Stimulated activated CD4-positive, alpha-beta T cell treated with anti-CD3 and anti-CD28 coated beads, Interleukin-15, amount 100 ng/mL, for 24 hours (primary cell): ENCODE measurements around the gene CRYL1.

Experiments used
- DNase-seq: peaks from one replicate; pipeline ENCODE4 v3.0.0-alpha.2; 2020

CRYL1 gene

DNA sequence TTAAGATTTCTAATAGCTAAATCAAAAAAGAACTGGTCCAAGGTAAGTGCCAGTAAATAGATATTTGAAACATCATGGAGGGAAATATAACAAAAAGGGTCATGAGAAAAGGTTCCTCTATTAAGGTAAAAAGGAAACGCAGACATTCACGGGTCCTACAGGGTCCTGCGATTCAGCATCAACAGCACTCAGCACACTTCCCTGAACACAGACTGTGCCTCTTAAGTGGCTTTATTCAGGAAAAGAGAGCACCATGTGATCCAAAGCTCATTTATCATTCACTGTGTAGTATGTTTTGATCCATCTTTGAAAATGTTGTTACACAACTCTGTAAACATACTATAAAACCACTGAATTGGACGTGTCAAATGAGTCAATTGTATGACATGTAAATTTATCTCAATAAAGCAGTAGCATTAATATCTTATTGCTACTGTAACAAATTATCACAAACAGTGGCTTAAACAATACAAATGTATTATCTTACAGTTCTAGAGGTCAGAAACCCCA, 33.7 kb downstream of the CRYL1 start:
- no peak for DNase-seq

DNA sequence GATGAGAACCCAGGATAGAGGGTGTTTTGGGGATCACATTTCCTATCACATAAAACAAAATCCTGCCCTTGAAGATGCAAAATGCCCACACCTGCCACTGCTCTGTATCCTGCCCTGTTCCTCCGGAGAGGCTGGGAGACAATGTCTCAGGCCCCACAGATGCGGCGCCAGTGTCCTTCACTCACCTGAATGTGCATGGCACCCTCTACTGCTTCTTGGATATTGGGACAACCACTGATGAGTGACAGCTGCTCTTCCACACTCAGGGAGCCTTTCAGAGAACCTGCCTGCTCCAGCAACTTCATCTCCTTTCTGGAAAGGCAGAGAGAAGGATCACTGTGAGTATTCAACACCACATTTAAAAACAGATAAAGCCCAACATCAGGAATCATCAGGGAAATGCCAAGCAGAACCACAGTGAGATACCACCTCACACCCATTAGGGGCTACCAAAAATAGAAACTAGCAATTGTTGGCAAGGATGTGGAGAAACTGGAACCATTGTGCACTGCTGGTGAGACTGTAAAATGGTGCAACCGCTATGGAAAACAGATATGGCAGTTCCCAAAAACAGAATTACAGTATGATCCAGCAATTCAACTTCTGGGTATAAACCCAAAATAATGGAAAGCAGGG, 36.4 kb downstream of the CRYL1 start:
- DNase-seq, result peak; percentile 69

GRCh38 chr13:20487927-20488326, 37.7 kb downstream of the CRYL1 start:
- no peak for DNase-seq

- no peak for DNase-seq
Observed at GRCh38 chr13:20482787-20483186, 42.9 kb downstream of the CRYL1 start.

DNA sequence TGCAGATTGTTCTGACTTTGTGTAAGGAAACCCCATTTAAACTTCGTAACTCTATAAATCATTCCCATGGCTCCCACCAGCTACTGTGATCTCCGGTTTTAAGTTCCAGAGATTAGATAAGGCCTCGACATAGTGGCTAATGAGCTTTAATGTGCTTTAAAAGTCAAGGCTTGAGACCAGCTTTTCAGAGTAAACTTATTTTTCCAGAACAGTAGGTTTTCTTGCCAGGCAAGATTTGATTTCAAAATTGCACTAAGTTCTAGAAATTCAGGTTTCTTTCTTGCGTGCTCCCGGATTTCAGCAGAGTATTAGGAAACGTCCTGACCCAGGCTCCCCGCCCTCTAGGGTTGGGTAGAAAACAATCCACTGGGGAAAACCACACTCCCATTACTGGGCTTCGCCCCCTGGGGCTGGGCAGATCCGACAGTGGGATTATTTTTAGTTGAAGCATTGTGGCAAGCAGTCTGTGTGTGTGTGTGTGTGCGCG, 43.3 kb downstream of the CRYL1 start:
- no peak for DNase-seq

DNA sequence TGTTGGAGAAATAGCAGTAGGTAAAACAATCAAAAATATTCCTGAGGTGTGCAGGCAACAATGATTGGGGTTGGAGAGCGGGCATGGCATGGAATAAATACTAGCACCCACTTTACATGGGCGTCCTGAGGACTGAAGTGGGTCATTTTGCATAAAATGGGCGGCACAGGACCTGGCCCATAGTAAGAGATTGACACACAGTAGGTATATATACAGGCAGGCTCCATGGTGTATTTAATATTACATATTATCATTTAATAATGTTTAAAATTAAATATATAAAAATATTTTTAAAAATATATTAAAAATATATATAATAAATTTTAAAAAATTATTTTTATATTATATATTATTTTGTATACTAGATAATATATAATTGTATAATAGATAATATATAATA, 48.3 kb downstream of the CRYL1 start:
- no peak for DNase-seq

GRCh38 chr13:20475927-20476691, 49.5 kb downstream of the CRYL1 start:
- DNase-seq, result peak; percentile 80

DNA sequence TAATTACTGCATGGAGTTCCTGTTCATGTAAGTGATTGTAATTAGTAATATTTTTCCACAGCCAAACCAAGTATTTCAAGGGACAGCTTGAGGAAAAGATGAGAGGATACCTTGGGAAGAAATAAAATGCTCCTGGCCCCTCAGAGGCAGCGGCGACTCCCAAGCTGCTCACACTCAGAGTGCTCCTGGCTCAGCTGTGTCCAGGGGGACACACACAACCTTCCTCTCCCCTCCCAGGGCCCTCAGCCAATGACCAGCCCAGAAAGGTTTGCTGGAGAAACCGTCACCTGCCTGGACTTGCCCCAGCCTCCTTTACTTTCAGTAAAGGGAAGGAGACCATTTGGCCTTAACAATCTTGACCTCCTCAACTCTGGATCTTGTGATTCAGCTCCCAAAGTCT, 51.1 kb downstream of the CRYL1 start:
- no peak for DNase-seq

- no peak for DNase-seq
Observed at GRCh38 chr13:20473888-20474287, 51.8 kb downstream of the CRYL1 start.

GRCh38 chr13:20473139-20473538, 52.5 kb downstream of the CRYL1 start:
- DNase-seq, result no peak

DNA sequence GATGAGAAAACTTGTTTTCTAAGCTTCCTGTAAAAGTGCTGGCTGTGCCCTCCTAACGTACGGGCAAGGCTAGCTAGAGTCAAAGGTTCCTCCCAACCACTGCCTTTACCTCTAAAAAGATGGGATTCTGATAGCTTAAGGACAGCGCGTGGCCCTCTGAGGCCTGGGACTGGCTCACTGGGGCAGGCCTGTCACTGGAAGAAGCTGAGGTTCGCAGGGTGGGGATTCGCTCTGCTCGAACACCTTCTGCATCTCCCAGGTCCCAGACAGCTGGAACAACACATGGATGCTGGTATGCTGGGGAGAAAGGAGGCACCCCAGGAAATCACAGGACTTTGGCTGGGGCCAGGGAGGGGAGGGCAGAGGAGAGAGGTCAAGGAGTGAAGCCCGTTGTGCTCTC, 53.1 kb downstream of the CRYL1 start:
- DNase-seq, result no peak

GRCh38 chr13:20470136-20470535, 55.5 kb downstream of the CRYL1 start:
- no peak for DNase-seq

DNA sequence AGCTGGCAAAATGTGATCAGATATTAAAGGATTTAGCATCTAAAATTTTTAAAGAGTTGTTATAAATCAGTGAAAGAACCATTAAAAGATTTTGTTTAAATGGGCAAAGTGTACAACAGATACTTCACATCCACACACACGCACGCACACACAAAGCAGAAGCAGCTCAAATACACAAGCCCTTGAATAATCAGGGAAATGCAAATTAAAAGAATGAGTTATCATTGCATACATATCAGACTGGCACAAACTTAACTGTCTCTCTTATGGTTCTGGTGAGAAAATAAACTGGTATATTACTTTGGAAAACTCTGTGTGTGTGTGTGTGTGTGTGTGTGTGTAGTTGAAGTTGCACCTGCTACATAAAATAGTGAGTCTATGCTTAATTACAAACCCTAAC, 59.3 kb downstream of the CRYL1 start:
- DNase-seq, result no peak

DNA sequence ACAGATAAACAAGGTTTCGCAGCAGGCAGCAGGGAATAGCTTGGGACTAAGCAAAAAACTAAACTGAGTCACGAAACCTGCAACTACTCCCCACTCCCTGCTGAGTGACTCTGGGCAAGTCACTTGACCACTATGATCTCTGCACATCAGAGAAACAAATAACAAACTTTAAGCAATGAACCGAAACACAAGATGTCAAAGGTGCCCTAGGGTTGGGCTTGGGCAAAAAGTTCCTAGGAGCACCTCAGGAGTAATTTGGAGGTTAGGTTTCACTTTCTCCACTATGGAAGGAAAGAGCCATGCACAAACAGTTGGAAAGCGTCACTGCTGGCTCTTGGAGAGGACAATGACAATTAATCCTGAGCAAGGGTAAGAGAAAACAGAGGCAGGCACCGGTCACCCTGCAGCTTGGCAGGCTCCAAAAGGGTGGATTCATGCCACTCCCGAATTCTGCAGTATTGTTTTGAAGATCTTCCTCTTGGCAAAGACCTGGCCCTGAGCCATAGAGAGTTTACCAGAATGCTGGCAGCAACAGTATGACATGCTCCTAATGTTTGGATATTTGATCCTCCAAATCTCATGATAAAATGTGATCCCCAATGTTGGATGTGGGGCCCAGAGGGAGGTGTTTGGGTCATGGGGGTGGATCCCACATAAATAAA, 60.3 kb downstream of the CRYL1 start:
- DNase-seq, result no peak

GRCh38 chr13:20462921-20463320, 62.7 kb downstream of the CRYL1 start:
- no peak for DNase-seq

DNA sequence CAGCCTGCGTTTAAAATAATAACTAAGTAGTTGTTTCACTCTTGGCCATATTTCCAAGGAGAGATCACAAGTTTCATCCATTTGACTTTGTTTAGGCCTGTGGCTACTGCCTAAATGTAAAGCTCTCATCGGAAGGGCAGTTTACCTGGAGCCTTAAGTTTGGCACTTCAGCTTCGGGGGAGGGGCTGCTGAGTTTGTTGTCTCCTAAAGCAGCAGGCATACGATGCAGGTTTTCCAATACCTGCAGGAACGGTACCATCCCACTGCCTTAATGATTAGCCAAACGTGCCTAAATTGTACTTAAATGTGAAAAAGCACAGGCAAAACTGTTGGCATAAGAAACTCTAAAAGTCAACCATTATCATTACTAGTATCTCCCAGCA, 63.1 kb downstream of the CRYL1 start:
- DNase-seq, result no peak

GRCh38 chr13:20461860-20462532, 63.7 kb downstream of the CRYL1 start:
- DNase-seq, result no peak

GRCh38 chr13:20461481-20461859, 64.2 kb downstream of the CRYL1 start:
- peak; percentile 62 for DNase-seq

DNA sequence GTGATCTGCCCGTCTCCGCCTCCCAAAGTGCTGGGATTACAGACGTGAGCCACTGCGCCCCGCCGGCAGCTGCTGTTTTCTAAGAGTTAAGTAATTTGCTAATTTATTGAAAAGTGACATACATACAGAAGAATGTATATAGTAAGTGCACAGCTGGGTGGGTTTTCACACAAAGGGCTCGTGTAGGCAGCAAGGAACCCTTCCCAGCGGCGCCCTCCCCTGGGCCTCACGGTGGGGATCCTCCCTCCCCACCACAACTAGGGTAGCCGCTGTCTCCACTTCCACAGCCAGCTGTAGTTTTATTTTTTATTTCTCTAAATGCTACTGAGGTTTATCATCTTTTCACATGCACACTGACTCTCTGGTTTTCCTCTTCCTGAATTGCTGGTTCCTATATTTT, 64.9 kb downstream of the CRYL1 start:
- DNase-seq, result no peak

DNA sequence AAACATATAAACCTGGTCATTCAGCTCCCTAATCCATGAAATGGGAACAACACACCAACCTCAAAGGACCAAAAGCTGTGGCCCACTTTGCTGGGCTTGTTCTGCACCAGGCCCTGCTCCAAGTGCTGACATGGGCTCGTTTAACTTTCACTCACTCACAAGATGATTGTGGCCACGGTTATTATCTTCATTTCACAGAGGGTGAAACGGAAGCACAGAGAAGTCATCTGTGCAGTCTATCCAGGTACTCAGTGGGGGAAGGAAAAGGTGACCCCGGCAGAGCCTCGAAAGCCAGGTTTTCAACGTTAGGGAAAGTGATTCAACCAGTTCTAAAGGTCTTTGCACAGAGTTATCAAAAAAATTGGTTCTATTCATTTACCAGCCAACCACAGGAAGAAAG, 68.0 kb downstream of the CRYL1 start:
- no peak for DNase-seq

- no peak for DNase-seq
Observed at GRCh38 chr13:20456737-20457136, 68.9 kb downstream of the CRYL1 start.

GRCh38 chr13:20451397-20451796, 74.3 kb downstream of the CRYL1 start:
- DNase-seq, result no peak

DNA sequence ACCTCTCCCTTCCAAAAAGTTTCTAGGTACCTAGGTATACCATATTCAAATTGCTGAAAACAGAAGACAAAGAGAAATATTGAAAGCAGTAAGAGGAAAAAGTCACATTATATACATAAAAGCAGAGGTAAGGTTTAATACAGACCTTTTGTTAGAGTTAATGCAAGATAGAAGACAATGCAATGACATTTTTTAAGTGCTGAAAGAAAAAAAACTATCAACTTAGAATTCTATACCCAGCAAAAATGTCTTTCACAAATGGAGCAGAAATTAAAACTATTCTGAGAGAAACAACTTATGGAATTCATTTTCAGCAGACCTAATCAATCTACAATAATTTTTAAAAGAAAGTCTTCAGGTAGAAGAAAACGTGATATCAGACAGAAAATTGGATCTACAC, 77.2 kb downstream of the CRYL1 start:
- DNase-seq, result no peak
